ENCODE results near the gene MAVS.

- TF ChIP-seq CTCF (IDR thresholded peaks at IDR 0.05) = no peak
- TF ChIP-seq POLR2A (IDR thresholded peaks at IDR 0.05) = no peak
Observed at GRCh38 chr20:3904224-3904623, 57.6 kb downstream of the MAVS start.
